22Rv1 (cell line): Measurements from ENCODE around the gene CHMP1A.

Experiments used
- CTCF ChIP-seq: fragments of 450-650 bp; IDR thresholded peaks from 2 replicates; pipeline ENCODE4 v1.5.1; 2017; ENCODE audit warnings: mild to moderate bottlenecking
- ZFX ChIP-seq: fragments of 450-650 bp; IDR thresholded peaks from 2 replicates; pipeline ENCODE4 v1.6.1; 2017; ENCODE audit warnings: antibody characterized with exemption, borderline replicate concordance

GRCh38 chr16:89619840-89620239, 37.7 kb downstream of the CHMP1A start:
- TF ChIP-seq ZFX (no peak), CTCF (no peak)
